Smooth muscle cell (in vitro differentiated cells): ENCODE measurements around the gene NT5E. TPM values are rescaled to one million over a fixed set of nuclear protein-coding genes. Genes with fewer than 3 reads are reported as not detected.

Source experiments
- DNase-seq: peaks from one replicate; lab custom pipeline; 2025; ENCODE audit not compliant: unreplicated experiment; lab: John Stamatoyannopoulos, UW
- H2AFZ ChIP-seq: fragments of 200-600 bp; sonication (generic); 2 replicates; pipeline ENCODE4 v1.6.0; 2016; ENCODE audit warnings: antibody characterized with exemption, low read depth, mild to moderate bottlenecking
- H3F3A ChIP-seq: fragments of 200-600 bp; sonication (generic); 2 replicates; pipeline ENCODE4 v1.6.0; 2017; ENCODE audit warnings: antibody characterized with exemption, low read depth
- H3K27ac ChIP-seq: fragments of 200-600 bp; sonication (generic); 2 replicates; pipeline ENCODE4 v1.5.1; 2016; ENCODE audit warnings: low read depth, mild to moderate bottlenecking
- H3K27me3 ChIP-seq: fragments of 200-600 bp; sonication (generic); 2 replicates; pipeline ENCODE4 v1.6.1; 2016; ENCODE audit warnings: low read depth, mild to moderate bottlenecking
- H3K36me3 ChIP-seq: fragments of 200-600 bp; sonication (generic); 2 replicates; pipeline ENCODE4 v1.5.1; 2016; ENCODE audit warnings: low read depth
- H3K4me1 ChIP-seq: fragments of 200-600 bp; sonication (generic); 2 replicates; pipeline ENCODE4 v1.5.1; 2016; ENCODE audit warnings: low read depth
- H3K4me2 ChIP-seq: fragments of 200-600 bp; sonication (generic); 2 replicates; pipeline ENCODE4 v1.6.0; 2016; ENCODE audit warnings: mild to moderate bottlenecking
- H3K4me3 ChIP-seq: fragments of 200-600 bp; sonication (generic); 2 replicates; pipeline ENCODE4 v1.5.1; 2016; ENCODE audit warnings: mild to moderate bottlenecking
- H3K79me2 ChIP-seq: fragments of 200-600 bp; sonication (generic); 2 replicates; pipeline ENCODE4 v1.6.0; 2016; ENCODE audit warnings: low read depth, mild to moderate bottlenecking
- H3K9ac ChIP-seq: fragments of 200-600 bp; sonication (generic); 2 replicates; pipeline ENCODE4 v1.6.0; 2016; ENCODE audit warnings: low read depth
- H3K9me3 ChIP-seq: fragments of 200-600 bp; sonication (generic); replicated peaks from 2 replicates; pipeline ENCODE4 v1.5.1; 2016; ENCODE audit warnings: low read depth
- H4K20me1 ChIP-seq: fragments of 200-600 bp; sonication (generic); 2 replicates; pipeline ENCODE4 v1.6.0; 2016; ENCODE audit warnings: low read depth
- CTCF ChIP-seq: fragments of 200-600 bp; sonication (generic); IDR thresholded peaks from 2 replicates; pipeline ENCODE4 v1.5.1; 2017; ENCODE audit warnings: borderline replicate concordance, mild to moderate bottlenecking, antibody characterized with exemption; ENCODE audit not compliant: insufficient read depth, poor library complexity, severe bottlenecking
- WGBS: methylation state at CpG from one replicate; pipeline ENCODE4 v1.1.7; 2016; ENCODE audit warnings: low lambda C conversion rate; 5-methylcytosine and 5-hydroxymethylcytosine counted together
- polyA plus RNA-seq: library from polyadenylated mRNA; unstranded; fragments of >200 nt; fragmentation: Nextera tagmentation; extraction: Ambion mirVana; gene quantifications from 2 replicates; pipeline ENCODE4 v1.2.1, GENCODE V29; 2016
- total RNA-seq: library from RNA; depleted of rRNA; stranded (reverse); fragments of >200 nt; gene quantifications from 2 replicates; pipeline ENCODE4 v1.2.3, GENCODE V29; 2014

The NT5E gene
- total and polyA plus RNA-seq, 2 experiments from 2014 or later, result 88.6 to 124 TPM

GRCh38 chr6:85424981-85425380 lies 24.9 kb upstream of the NT5E start:
- no peak for TF ChIP-seq CTCF
- Histone ChIP-seq H3K27me3 (no peaks in the 10 kb centered on the region), H3K36me3 (no peaks in the 10 kb centered on the region), H4K20me1 (no peaks in the 10 kb centered on the region), H3K27ac (no peak overlapping the region), H3K9ac (no peak overlapping the region), H3K9me3 (no peaks in the 10 kb centered on the region), H3K79me2 (no peaks in the 10 kb centered on the region), H3F3A (no peaks in the 10 kb centered on the region), H2AFZ (no peak overlapping the region), H3K4me1 (no peaks in the 10 kb centered on the region), H3K4me2 (no peak overlapping the region), H3K4me3 (no peak overlapping the region)
- no peak for DNase-seq
- WGBS, result 94% methylated on average over 2 of the region's 2 CpGs

- Histone ChIP-seq H2AFZ (no peak overlapping the region), H3K9ac (no peak overlapping the region), H3K36me3 (no peaks in the 10 kb centered on the region), H3F3A (no peaks in the 10 kb centered on the region), H3K9me3 (no peaks in the 10 kb centered on the region), H3K4me1 (no peaks in the 10 kb centered on the region), H3K79me2 (no peaks in the 10 kb centered on the region), H3K4me2 (no peak overlapping the region), H3K27me3 (no peaks in the 10 kb centered on the region), H3K27ac (no peak overlapping the region), H4K20me1 (no peaks in the 10 kb centered on the region), H3K4me3 (no peak overlapping the region)
- no peak for TF ChIP-seq CTCF
- no peak for DNase-seq
- 95% methylated on average over 4 of the region's 4 CpGs for WGBS
These were observed 23.9 kb upstream of the NT5E start for GRCh38 chr6:85425997-85426396.

GRCh38 chr6:85428486-85428885 lies 21.4 kb upstream of the NT5E start:
- Histone ChIP-seq H2AFZ (no peak overlapping the region), H4K20me1 (no peaks in the 10 kb centered on the region), H3K27ac (no peak overlapping the region), H3K9ac (no peak overlapping the region), H3K4me2 (no peak overlapping the region), H3K79me2 (no peaks in the 10 kb centered on the region), H3K4me3 (no peak overlapping the region), H3K27me3 (no peaks in the 10 kb centered on the region), H3K4me1 (no peaks in the 10 kb centered on the region), H3F3A (no peaks in the 10 kb centered on the region), H3K9me3 (no peaks in the 10 kb centered on the region), H3K36me3 (no peaks in the 10 kb centered on the region)
- no peak for TF ChIP-seq CTCF
- DNase-seq, result no peak
- 77% methylated on average over 1 of the region's 1 CpG for WGBS

GRCh38 chr6:85429346-85429745 lies 20.5 kb upstream of the NT5E start:
- Histone ChIP-seq H2AFZ (no peak overlapping the region), H3F3A (no peaks in the 10 kb centered on the region), H3K79me2 (no peaks in the 10 kb centered on the region), H3K27me3 (no peaks in the 10 kb centered on the region), H3K4me1 (no peaks in the 10 kb centered on the region), H3K9me3 (no peaks in the 10 kb centered on the region), H3K4me2 (no peak overlapping the region), H3K9ac (no peak overlapping the region), H3K27ac (no peak overlapping the region), H3K4me3 (no peak overlapping the region), H3K36me3 (no peaks in the 10 kb centered on the region), H4K20me1 (no peaks in the 10 kb centered on the region)
- TF ChIP-seq CTCF, result no peak
- WGBS, result 95% methylated on average over 4 of the region's 4 CpGs
- no peak for DNase-seq
